ENCODE results near the gene GPM6B.

Gene GPM6B

DNA sequence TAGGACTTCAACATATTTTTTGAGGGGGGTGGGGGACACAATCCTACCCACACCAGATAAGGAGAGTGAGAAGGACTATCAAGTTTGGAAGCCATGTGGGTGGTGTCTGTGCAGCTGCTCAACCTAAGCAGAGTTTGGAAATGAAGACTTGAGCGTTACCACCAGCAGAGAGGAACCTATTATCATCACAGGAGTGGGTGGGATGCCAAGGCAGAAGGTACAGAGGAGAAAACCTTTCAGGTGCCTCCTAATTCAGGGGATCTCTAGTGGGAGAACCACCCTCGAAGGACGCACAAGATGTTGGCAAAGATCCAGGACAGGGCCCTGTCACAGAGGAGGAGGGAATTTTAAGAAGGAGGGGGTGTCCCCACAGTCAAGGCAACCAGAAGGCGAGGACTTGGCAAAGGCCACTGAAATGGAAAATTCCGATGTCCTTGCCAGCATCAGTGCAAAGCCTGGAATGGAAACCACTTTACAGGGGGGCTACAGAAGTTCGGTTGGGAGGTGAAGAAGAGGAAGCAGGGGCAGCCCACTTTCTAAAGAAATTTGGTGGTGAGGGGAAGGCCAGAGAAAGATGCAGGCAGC lies 8.4 kb upstream of the GPM6B start:
- DNase-seq (ENCODE audit: low spot score), result no peak

GRCh38 chrX:13824746-13825145 lies 7.9 kb upstream of the GPM6B start:
- no peak for DNase-seq (ENCODE audit: low spot score)

DNA sequence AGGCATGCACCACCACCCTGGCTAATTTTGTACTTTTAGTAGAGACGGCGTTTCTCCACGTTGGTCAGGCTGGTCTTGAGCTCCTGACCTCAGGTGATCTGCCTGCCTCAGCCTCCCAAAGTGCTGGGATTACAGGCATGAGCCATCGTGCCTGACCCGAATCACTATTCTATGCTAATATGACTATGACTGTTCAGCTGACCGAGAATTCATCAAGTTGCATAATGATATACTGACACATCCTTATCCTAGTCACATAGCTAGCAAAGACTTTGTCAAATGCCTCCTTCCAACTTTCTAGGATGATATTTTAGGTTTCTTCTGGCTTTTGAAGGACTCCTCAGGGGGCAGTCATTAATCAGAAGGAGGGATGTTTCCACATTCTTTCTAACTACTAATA lies 4.8 kb upstream of the GPM6B start:
- no peak for DNase-seq (ENCODE audit: low spot score)

- DNase-seq (ENCODE audit: low spot score), result no peak
Measured at GRCh38 chrX:13816176-13816575, 717 bp downstream of the GPM6B start.

GRCh38 chrX:13815664-13816063 lies 1.2 kb downstream of the GPM6B start:
- DNase-seq (ENCODE audit: low spot score), result no peak

GRCh38 chrX:13808865-13809264 lies 8.0 kb downstream of the GPM6B start:
- DNase-seq (ENCODE audit: low spot score), result no peak

GRCh38 chrX:13808293-13808692 lies 8.6 kb downstream of the GPM6B start:
- no peak for DNase-seq (ENCODE audit: low spot score)

DNA sequence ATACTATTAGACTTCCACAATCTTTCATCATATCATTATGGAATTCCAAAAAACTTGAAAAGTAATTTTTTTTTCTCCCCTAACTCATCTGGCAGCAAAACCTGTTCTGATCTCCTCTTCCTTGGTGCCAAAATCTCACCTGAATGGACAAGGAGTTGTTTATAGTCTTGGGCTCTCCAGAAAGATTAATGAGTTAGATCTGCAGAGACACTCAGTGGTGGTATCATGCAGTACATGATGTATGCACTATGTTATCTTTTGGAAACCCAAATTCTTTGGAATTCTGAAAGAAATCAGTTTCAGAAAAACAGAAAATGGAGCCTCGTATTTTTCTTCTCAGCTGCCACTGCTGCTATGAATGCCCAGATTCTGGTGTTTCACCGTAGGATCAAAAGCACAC lies 11.7 kb downstream of the GPM6B start:
- DNase-seq (ENCODE audit: low spot score), result no peak

GRCh38 chrX:13803116-13803515 lies 13.8 kb downstream of the GPM6B start:
- DNase-seq (ENCODE audit: low spot score), result no peak

- DNase-seq (ENCODE audit: low spot score), result no peak
Measured at GRCh38 chrX:13798184-13798583, 18.7 kb downstream of the GPM6B start.

GRCh38 chrX:13797512-13797911 lies 19.4 kb downstream of the GPM6B start:
- DNase-seq (ENCODE audit: low spot score), result no peak

GRCh38 chrX:13794417-13794816 lies 22.5 kb downstream of the GPM6B start:
- DNase-seq (ENCODE audit: low spot score), result no peak

GRCh38 chrX:13793897-13794296 lies 23.0 kb downstream of the GPM6B start:
- no peak for DNase-seq (ENCODE audit: low spot score)

GRCh38 chrX:13791559-13791958 lies 25.3 kb downstream of the GPM6B start:
- DNase-seq (ENCODE audit: low spot score), result no peak

- no peak for DNase-seq (ENCODE audit: low spot score)
Measured at GRCh38 chrX:13791145-13791544, 25.7 kb downstream of the GPM6B start.

GRCh38 chrX:13790206-13791131 lies 26.4 kb downstream of the GPM6B start:
- DNase-seq (ENCODE audit: low spot score), result no peak

DNA sequence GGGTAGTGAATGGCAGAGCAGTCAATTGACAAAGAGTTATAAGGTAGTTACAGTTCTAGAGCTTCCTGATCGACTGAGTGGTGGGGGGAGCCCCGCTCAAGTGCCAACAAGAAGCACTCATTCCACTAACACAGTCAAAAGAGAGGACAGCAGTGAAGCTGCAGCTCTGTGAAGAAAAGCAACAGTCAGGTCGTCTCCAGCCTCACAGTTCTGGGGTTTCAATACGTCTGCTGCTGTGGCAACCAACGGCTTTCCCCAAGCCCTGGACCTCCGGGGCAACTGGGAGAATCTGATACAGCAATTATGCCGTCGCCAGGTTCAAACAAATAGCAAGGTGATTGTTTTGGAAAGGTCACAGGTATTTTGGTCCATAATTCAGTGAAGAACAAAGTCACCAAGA lies 30.8 kb downstream of the GPM6B start:
- no peak for DNase-seq (ENCODE audit: low spot score)

- DNase-seq (ENCODE audit: low spot score), result no peak
Measured at GRCh38 chrX:13780868-13781427, 35.9 kb downstream of the GPM6B start.

- no peak for DNase-seq (ENCODE audit: low spot score)
Measured at GRCh38 chrX:13778916-13779315, 38.0 kb downstream of the GPM6B start.

GRCh38 chrX:13776387-13776786 lies 40.5 kb downstream of the GPM6B start:
- no peak for DNase-seq (ENCODE audit: low spot score)

DNA sequence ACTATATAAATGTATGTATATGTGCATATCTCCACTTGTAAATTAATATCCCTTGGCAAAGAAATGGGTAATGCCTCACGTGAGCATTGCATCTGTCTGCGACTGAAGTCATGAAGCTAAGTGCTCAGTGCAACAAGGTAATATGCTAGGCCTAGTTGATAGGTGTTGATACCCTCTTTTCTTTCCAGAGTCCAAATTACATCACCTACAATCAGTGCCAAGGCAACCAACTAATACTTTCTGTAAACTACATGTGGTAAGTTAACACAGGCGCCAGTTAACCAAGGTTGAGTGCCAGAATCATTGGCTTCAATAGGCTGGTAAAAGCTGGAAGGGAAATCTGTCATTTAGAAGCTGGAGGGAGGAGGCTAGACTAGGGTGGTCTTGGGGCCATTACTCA lies 41.1 kb downstream of the GPM6B start:
- DNase-seq (ENCODE audit: low spot score), result no peak

DNA sequence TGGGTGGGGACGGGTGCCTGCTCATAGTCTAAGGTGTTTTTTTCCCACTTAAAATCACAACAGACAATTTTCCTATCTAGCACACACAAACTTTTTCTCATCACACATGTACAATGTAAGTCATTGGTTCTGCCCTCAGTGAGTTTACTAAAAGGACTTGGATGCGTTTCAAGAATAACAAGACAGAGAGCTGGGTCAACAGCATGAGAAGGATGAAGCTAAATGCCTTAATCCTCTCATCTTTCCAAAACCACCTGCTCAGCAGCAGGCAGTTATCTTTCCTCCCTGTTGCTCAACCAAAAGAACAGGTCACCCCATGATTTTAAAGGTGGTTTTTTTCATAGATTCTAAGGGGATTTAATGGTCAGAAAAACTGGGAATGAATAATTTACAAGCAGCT lies 42.2 kb downstream of the GPM6B start:
- DNase-seq (ENCODE audit: low spot score), result no peak

GRCh38 chrX:13770013-13770535 lies 46.8 kb downstream of the GPM6B start:
- no peak for DNase-seq (ENCODE audit: low spot score)
